Esophagus muscularis mucosa (tissue), 4 donors: ENCODE measurements around the gene ATP6V1F. TPM values are rescaled to one million over a fixed set of nuclear protein-coding genes. Genes with fewer than 3 reads are reported as not detected.

Experiments used
- DNase-seq: peaks from one replicate; pipeline ENCODE4 v3.0.0-alpha.2; 2017; ENCODE audit errors: extremely low spot score
- H3K27ac ChIP-seq, 4 donors: fragments of 200-600 bp; sonication (generic); replicated peaks in 1 of 4; 1 replicate in 3 of 4; 2 replicates in 1 of 4; pipeline ENCODE4 v1.5.1; 2016 to 2019; ENCODE audit warnings: mild to moderate bottlenecking in 1 of 4
- H3K27me3 ChIP-seq, 4 donors: fragments of 200-600 bp; sonication (generic); one replicate each; pipeline versions ENCODE4 v1.5.1 to v1.6.0; 2016 to 2019
- H3K36me3 ChIP-seq, 4 donors: fragments of 200-600 bp; sonication (generic); one replicate each; pipeline ENCODE4 v1.5.1; 2016 to 2019
- H3K4me1 ChIP-seq, 4 donors: fragments of 200-600 bp; sonication (generic); one replicate each; pipeline ENCODE4 v1.5.1; 2016 to 2019
- H3K4me3 ChIP-seq, 4 donors: fragments of 200-600 bp; sonication (generic); 1 replicate in 2 of 4; 2 replicates in 2 of 4; pipeline ENCODE4 v1.5.1; 2016 to 2019; ENCODE audit warnings: mild to moderate bottlenecking in 4 of 4, moderate library complexity in 1 of 4
- H3K9me3 ChIP-seq, 4 donors: fragments of 200-600 bp; sonication (generic); 1 replicate in 3 of 4; 2 replicates in 1 of 4; pipeline ENCODE4 v1.5.1; 2016 to 2019
- CTCF ChIP-seq, 3 experiments: fragments of 200-600 bp in 2 of 3; fragments of 450-650 bp in 1 of 3; sonication (generic) in 2 of 3; IDR thresholded peaks; one replicate each; pipeline ENCODE4 v1.5.1; 2017 to 2019; ENCODE audit warnings: antibody characterized with exemption in 3 of 3, mild to moderate bottlenecking in 2 of 3, moderate library complexity in 1 of 3
- EP300 ChIP-seq: sonication (generic); formaldehyde crosslinking; IDR thresholded peaks from one replicate; pipeline ENCODE4 v1.6.1; 2017; ENCODE audit warnings: antibody characterized with exemption
- POLR2A ChIP-seq: fragments of 450-650 bp; IDR thresholded peaks from one replicate; pipeline ENCODE4 v1.6.1; 2017; ENCODE audit warnings: antibody characterized with exemption, moderate library complexity, mild to moderate bottlenecking, low read depth
- POLR2AphosphoS5 ChIP-seq, 2 donors: sonication (generic); formaldehyde crosslinking; IDR thresholded peaks; one replicate each; pipeline ENCODE4 v1.6.1; 2017; ENCODE audit warnings: antibody characterized with exemption in 2 of 2
- WGBS: methylation state at CpG from one replicate; pipeline ENCODE4 v1.1.5; 2018; 5-methylcytosine and 5-hydroxymethylcytosine counted together
- intact Hi-C: fragments of 100-400 bp; cut with DNase I; formaldehyde crosslinking; loops from one replicate; pipeline ENCODE4 v1.15.1; 2023
- total RNA-seq, 4 donors: library from RNA; depleted of rRNA; stranded (reverse); fragments of >200 nt; gene quantifications; one replicate each; pipeline versions ENCODE4 v1.1.0 to v1.2.1, GENCODE V29; 2016

Gene ATP6V1F
- total RNA-seq, 4 donors from 2014 or later = 74.3 to 108 (median 91.9) TPM

- Histone ChIP-seq H3K27me3 (peaks cover 0 to 27% (median 12%) of the 10 kb centered on the region in 4 donors), H3K4me1 (peaks cover 0 to 14% (median 10%) of the 10 kb centered on the region in 4 donors), H3K4me3 (no peak overlapping the region), H3K27ac (no peak overlapping the region), H3K9me3 (no peaks in the 10 kb centered on the region), H3K36me3 (no peaks in the 10 kb centered on the region)
- TF ChIP-seq EP300 (no peak), POLR2A (no peak), CTCF (IDR thresholded peaks at IDR 0.05) (no peak), POLR2AphosphoS5 (IDR thresholded peaks at IDR 0.05) (no peak)
- WGBS = 92% methylated on average over 4 of the region's 23 CpGs
- DNase-seq = no peak
- intact Hi-C loops = no loop called here
These were observed 30.8 kb downstream of the ATP6V1F start for GRCh38 chr7:128893251-128894100.

DNA sequence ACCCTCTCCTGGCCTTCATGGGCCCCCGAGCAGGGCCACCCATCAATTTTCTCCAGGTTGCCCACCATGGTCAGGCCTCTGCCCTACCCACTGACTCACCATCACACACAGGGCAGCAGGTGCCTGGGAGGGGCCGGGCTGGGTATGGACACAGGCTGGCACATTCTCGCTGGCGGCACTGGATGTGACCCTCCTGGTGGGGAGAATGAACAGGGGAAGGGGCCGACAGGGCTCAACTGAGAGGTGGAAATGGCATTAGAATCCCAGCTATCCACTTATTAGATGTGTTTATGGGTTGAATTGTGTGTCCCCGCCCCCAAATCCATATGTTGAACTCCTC is 31.4 kb downstream of the ATP6V1F start:
- DNase-seq = no peak
- intact Hi-C loops = no loop called here

GRCh38 chr7:128895320-128895719 is 32.7 kb downstream of the ATP6V1F start:
- Histone ChIP-seq H3K27ac (no peak overlapping the region), H3K27me3 (peaks cover 0 to 21% (median 11%) of the 10 kb centered on the region in 4 donors), H3K36me3 (no peaks in the 10 kb centered on the region), H3K4me3 (no peak overlapping the region), H3K9me3 (no peaks in the 10 kb centered on the region), H3K4me1 (peaks cover 0 to 12% (median 10%) of the 10 kb centered on the region in 4 donors)
- DNase-seq = no peak
- TF ChIP-seq EP300 (no peak), POLR2AphosphoS5 (IDR thresholded peaks at IDR 0.05) (no peak), POLR2A (no peak), CTCF (IDR thresholded peaks at IDR 0.05) (no peak)
- WGBS = 95% methylated on average over 3 of the region's 3 CpGs
- intact Hi-C loops = no loop called here

More for the DNA sequence above, 31.4 kb downstream of the ATP6V1F start:
- Histone ChIP-seq H3K9me3 (no peaks in the 10 kb centered on the region), H3K4me3 (no peak overlapping the region), H3K4me1 (peaks cover 0 to 14% (median 10%) of the 10 kb centered on the region in 4 donors), H3K27ac (no peak overlapping the region), H3K27me3 (peaks cover 0 to 25% (median 12%) of the 10 kb centered on the region in 4 donors), H3K36me3 (no peaks in the 10 kb centered on the region)
- WGBS = 94% methylated on average over 5 of the region's 6 CpGs
- TF ChIP-seq EP300 = no peak
- TF ChIP-seq CTCF (IDR thresholded peaks at IDR 0.05) = no peak
- no peak for TF ChIP-seq POLR2A
- no peak for TF ChIP-seq POLR2AphosphoS5 (IDR thresholded peaks at IDR 0.05)

- DNase-seq = no peak
- no peak for TF ChIP-seq POLR2A
- no peak for TF ChIP-seq POLR2AphosphoS5 (IDR thresholded peaks at IDR 0.05)
- no peak for TF ChIP-seq CTCF (IDR thresholded peaks at IDR 0.05)
- no peak for TF ChIP-seq EP300
- no peaks in the 10 kb centered on the region for H3K36me3 ChIP-seq
- peaks cover 0 to 2% (median 0%) of the 10 kb centered on the region in 4 donors for H3K4me1 ChIP-seq
- H3K4me3 ChIP-seq = no peak overlapping the region
- no peaks in the 10 kb centered on the region for H3K9me3 ChIP-seq
- H3K27me3 ChIP-seq = peaks cover 0 to 17% (median 0%) of the 10 kb centered on the region in 4 donors
- no peak overlapping the region for H3K27ac ChIP-seq
- intact Hi-C loops = no loop called here
These were observed 36.7 kb downstream of the ATP6V1F start for GRCh38 chr7:128899392-128899791.

- Histone ChIP-seq H3K36me3 (no peaks in the 10 kb centered on the region), H3K4me3 (no peak overlapping the region), H3K4me1 (peaks cover 0 to 5% (median 0%) of the 10 kb centered on the region in 4 donors), H3K27ac (no peak overlapping the region), H3K9me3 (no peaks in the 10 kb centered on the region), H3K27me3 (peaks cover 0 to 24% (median 0%) of the 10 kb centered on the region in 4 donors)
- TF ChIP-seq POLR2AphosphoS5 (IDR thresholded peaks at IDR 0.05) (no peak), CTCF (IDR thresholded peaks at IDR 0.05) (no peak), EP300 (no peak), POLR2A (no peak)
- WGBS = 63% methylated on average over 1 of the region's 1 CpG
- intact Hi-C loops = no loop called here
- no peak for DNase-seq
These were observed 37.6 kb downstream of the ATP6V1F start for GRCh38 chr7:128900237-128900636.
